GM23338 (cell line): ENCODE data around the gene ELOB. TPM values are rescaled to one million over a fixed set of nuclear protein-coding genes. Genes with fewer than 3 reads are reported as not detected.

Experiments used
- ATAC-seq: fragments of 200-7000 bp; cut with Tn5 transposase; 3 replicates; pipeline ENCODE4 v1.9.1; 2020
- DNase-seq: peaks from one replicate; pipeline ENCODE4 v3.0.0-alpha.2; 2015; ENCODE audit warnings: low spot score
- H2AFZ ChIP-seq: fragments of 200-600 bp; sonication (generic); 2 replicates; pipeline ENCODE4 v1.8.0; 2016; ENCODE audit warnings: antibody characterized with exemption, mild to moderate bottlenecking, moderate library complexity
- H3F3A ChIP-seq: fragments of 200-600 bp; sonication (generic); replicated peaks from 2 replicates; pipeline ENCODE4 v1.8.0; 2017; ENCODE audit warnings: antibody characterized with exemption, mixed run types, low read depth
- H3K27ac ChIP-seq: fragments of 200-600 bp; sonication (generic); 2 replicates; pipeline ENCODE4 v1.6.1; 2016; ENCODE audit warnings: low read depth
- H3K27me3 ChIP-seq: fragments of 200-600 bp; sonication (generic); 2 replicates; pipeline ENCODE4 v1.8.0; 2016; ENCODE audit warnings: mild to moderate bottlenecking, mixed run types, moderate library complexity; ENCODE audit not compliant: insufficient read depth
- H3K36me3 ChIP-seq: fragments of 200-600 bp; sonication (generic); 2 replicates; pipeline ENCODE4 v1.8.0; 2016; ENCODE audit warnings: mild to moderate bottlenecking; ENCODE audit not compliant: insufficient read depth
- H3K4me1 ChIP-seq: fragments of 200-600 bp; sonication (generic); 2 replicates; pipeline ENCODE4 v1.8.0; 2016; ENCODE audit warnings: mild to moderate bottlenecking, moderate library complexity; ENCODE audit not compliant: insufficient read depth
- H3K4me2 ChIP-seq: fragments of 200-600 bp; sonication (generic); 2 replicates; pipeline ENCODE4 v1.7.1; 2017; ENCODE audit warnings: mixed run types
- H3K4me3 ChIP-seq: fragments of 200-600 bp; sonication (generic); 2 replicates; pipeline ENCODE4 v1.6.1; 2016; ENCODE audit warnings: mixed run types
- H3K79me2 ChIP-seq: fragments of 200-600 bp; sonication (generic); replicated peaks from 2 replicates; pipeline ENCODE4 v1.8.0; 2017; ENCODE audit warnings: mild to moderate bottlenecking; ENCODE audit not compliant: insufficient read depth
- H3K9me2 ChIP-seq: fragments of 200-600 bp; sonication (generic); 2 replicates; pipeline ENCODE4 v1.8.0; 2017; ENCODE audit not compliant: insufficient read depth
- H4K20me1 ChIP-seq: fragments of 200-600 bp; sonication (generic); replicated peaks from 2 replicates; pipeline ENCODE4 v1.8.0; 2017; ENCODE audit warnings: mild to moderate bottlenecking; ENCODE audit not compliant: insufficient read depth
- H3K27ac Mint-ChIP-seq: 2 replicates; pipeline ENCODE4 v1.8.0; 2020; ENCODE audit warnings: inconsistent platforms, mild to moderate bottlenecking, moderate library complexity, mixed read lengths
- H3K27me3 Mint-ChIP-seq: 3 replicates; pipeline ENCODE4 v1.8.0; 2022; ENCODE audit warnings: low read depth, mild to moderate bottlenecking, moderate library complexity, mixed read lengths, inconsistent platforms; ENCODE audit not compliant: insufficient read depth, poor library complexity
- H3K36me3 Mint-ChIP-seq: 3 replicates; pipeline ENCODE4 v1.8.0; 2021; ENCODE audit warnings: low read depth, mild to moderate bottlenecking, inconsistent platforms, moderate library complexity, mixed read lengths
- H3K4me1 Mint-ChIP-seq: 3 replicates; pipeline ENCODE4 v1.8.0; 2020; ENCODE audit warnings: mild to moderate bottlenecking, inconsistent platforms, mixed read lengths
- H3K4me3 Mint-ChIP-seq: 3 replicates; pipeline ENCODE4 v1.8.0; 2021; ENCODE audit warnings: moderate library complexity, mild to moderate bottlenecking, inconsistent platforms, mixed read lengths
- H3K9me3 Mint-ChIP-seq: 3 replicates; pipeline ENCODE4 v1.8.0; 2020; ENCODE audit warnings: moderate library complexity, mild to moderate bottlenecking, inconsistent platforms, mixed read lengths
- EZH2 ChIP-seq: fragments of 200-600 bp; sonication (generic); IDR thresholded peaks from one replicate; pipeline ENCODE4 v1.8.0; 2017; ENCODE audit warnings: antibody characterized with exemption, mild to moderate bottlenecking, low read depth; ENCODE audit not compliant: unreplicated experiment
- EZH2phosphoT487 ChIP-seq: fragments of 200-600 bp; sonication (generic); IDR thresholded peaks from one replicate; pipeline ENCODE4 v1.8.1; 2018; ENCODE audit warnings: antibody characterized with exemption; ENCODE audit not compliant: unreplicated experiment
- JUNB ChIP-seq: IDR thresholded peaks from one replicate; pipeline ENCODE4 v1.6.1; 2016; ENCODE audit warnings: antibody characterized with exemption; ENCODE audit not compliant: unreplicated experiment
- NANOG ChIP-seq: IDR thresholded peaks from 2 replicates; pipeline ENCODE4 v1.6.1; 2016; ENCODE audit warnings: antibody characterized with exemption, borderline replicate concordance
- POLR2AphosphoS5 ChIP-seq: IDR thresholded peaks from 2 replicates; pipeline ENCODE4 v1.6.1; 2016; ENCODE audit warnings: antibody characterized with exemption, low read depth
- STAT1 ChIP-seq: IDR thresholded peaks from one replicate; pipeline ENCODE4 v1.6.1; 2016; ENCODE audit warnings: antibody characterized with exemption; ENCODE audit not compliant: unreplicated experiment
- ZNF114 ChIP-seq: fragments of 250-450 bp; sonication (Bioruptor Pico); IDR thresholded peaks from 2 replicates; pipeline ENCODE4 v1.5.0; 2020; ENCODE audit warnings: mild to moderate bottlenecking, moderate library complexity
- ZNF331 ChIP-seq: fragments of 250-450 bp; sonication (Bioruptor Pico); IDR thresholded peaks from 2 replicates; pipeline ENCODE4 v1.5.0; 2020; ENCODE audit warnings: low read depth, mild to moderate bottlenecking, moderate library complexity
- polyA plus RNA-seq: library from polyadenylated mRNA; unstranded; fragments of >200 nt; fragmentation: Nextera tagmentation; extraction: Ambion mirVana; gene quantifications from 2 replicates; pipeline ENCODE4 v1.2.1, GENCODE V29; 2016
- total RNA-seq: library from RNA; depleted of rRNA; stranded (reverse); fragments of >200 nt; shearing (Covaris generic); gene quantifications from 2 replicates; pipeline ENCODE4 v1.2.3, GENCODE V29; 2014
- TF ChIP-seq, protein P1 (sequence below), 2 experiments: fragments of 200-600 bp in 1 of 2; sonication (generic) in 1 of 2; conservative IDR thresholded peaks; 2 replicates each; pipeline versions ENCODE4 v1.5.1 to v1.6.1; 2016 to 2017; ENCODE audit warnings: antibody characterized with exemption in 2 of 2, low read depth in 2 of 2, mild to moderate bottlenecking in 2 of 2, moderate library complexity in 1 of 2
- TF ChIP-seq, protein P2 (sequence below): IDR thresholded peaks from 2 replicates; pipeline ENCODE4 v1.6.1; 2016; ENCODE audit warnings: antibody characterized with exemption
- TF ChIP-seq, protein P3 (sequence below): IDR thresholded peaks from one replicate; pipeline ENCODE4 v1.6.1; 2018; ENCODE audit warnings: antibody characterized with exemption; ENCODE audit not compliant: unreplicated experiment

Gene ELOB
- total and polyA plus RNA-seq, 2 experiments from 2014 or later, result 278 to 756 TPM

DNA sequence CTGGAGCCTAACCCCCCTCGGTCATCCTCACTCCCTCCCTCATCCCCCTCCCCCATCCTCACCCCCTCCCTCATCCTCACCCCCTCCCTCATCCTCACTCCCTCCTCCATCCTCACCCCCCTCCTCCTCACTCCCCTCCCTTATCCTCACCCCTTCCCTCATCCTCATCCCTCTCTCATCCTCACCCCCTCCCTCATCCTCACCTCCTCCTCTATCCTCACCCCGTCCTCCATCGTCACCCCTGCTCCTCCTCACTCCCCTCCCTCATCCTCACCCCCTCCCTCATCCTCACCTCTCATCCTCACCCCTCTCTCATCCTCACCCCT is 9.7 kb upstream of the ELOB start (continued):
- TF ChIP-seq, protein P1, sequence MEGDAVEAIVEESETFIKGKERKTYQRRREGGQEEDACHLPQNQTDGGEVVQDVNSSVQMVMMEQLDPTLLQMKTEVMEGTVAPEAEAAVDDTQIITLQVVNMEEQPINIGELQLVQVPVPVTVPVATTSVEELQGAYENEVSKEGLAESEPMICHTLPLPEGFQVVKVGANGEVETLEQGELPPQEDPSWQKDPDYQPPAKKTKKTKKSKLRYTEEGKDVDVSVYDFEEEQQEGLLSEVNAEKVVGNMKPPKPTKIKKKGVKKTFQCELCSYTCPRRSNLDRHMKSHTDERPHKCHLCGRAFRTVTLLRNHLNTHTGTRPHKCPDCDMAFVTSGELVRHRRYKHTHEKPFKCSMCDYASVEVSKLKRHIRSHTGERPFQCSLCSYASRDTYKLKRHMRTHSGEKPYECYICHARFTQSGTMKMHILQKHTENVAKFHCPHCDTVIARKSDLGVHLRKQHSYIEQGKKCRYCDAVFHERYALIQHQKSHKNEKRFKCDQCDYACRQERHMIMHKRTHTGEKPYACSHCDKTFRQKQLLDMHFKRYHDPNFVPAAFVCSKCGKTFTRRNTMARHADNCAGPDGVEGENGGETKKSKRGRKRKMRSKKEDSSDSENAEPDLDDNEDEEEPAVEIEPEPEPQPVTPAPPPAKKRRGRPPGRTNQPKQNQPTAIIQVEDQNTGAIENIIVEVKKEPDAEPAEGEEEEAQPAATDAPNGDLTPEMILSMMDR (conservative IDR thresholded peaks at IDR 0.05; ENCODE audit: low read depth in 2 of 2), result no peak
- TF ChIP-seq, protein P2, sequence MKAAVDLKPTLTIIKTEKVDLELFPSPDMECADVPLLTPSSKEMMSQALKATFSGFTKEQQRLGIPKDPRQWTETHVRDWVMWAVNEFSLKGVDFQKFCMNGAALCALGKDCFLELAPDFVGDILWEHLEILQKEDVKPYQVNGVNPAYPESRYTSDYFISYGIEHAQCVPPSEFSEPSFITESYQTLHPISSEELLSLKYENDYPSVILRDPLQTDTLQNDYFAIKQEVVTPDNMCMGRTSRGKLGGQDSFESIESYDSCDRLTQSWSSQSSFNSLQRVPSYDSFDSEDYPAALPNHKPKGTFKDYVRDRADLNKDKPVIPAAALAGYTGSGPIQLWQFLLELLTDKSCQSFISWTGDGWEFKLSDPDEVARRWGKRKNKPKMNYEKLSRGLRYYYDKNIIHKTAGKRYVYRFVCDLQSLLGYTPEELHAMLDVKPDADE, result no peak

DNA sequence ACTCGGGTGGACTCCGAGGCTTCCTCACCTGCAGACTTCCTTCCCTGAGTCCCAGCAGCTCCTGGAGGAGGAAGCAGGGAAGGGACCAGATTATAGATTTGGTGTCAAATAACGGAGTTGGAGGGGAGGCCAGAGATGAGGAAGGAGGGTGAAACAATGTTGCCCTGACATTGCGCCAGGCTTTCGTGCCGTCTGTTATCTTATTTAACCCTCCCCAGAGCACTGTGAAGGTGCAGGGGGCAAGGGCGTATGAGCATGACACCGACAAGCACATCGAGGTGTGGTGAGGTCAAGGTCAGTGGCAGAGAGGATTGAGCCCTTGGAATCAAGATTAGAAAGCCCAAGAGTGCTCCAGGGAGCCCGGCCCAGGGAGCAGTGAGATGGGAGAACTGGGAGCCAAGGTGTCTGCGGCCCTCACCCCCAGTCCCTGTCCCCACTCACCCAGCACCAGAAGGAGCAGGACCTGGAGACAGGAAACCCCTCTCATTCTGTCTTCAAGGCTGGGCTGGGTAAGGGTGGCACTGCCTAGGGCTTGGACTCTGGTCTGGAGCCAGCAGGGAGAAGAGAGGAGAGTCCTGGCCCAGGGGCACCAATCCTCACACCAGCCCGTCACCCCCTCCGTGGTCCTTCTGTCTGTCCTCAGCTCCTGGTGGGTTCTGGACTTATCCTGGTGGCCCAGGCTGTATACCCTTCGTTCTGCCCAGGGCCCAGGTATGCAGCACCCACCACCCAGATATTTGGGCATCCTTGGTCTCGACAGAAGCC is 9.2 kb upstream of the ELOB start:
- Histone ChIP-seq H3K4me1 (no peaks in the 10 kb centered on the region), H4K20me1 (no peaks in the 10 kb centered on the region), H3F3A (0 out of 2 replicates have a peak, but pooled peaks cover 3% of the 10 kb centered on the region), H3K4me2 (peak overlapping the region; percentile 80), H3K79me2 (no peaks in the 10 kb centered on the region), H3K4me3 (peak overlapping the region; percentile 61; the same call in 1 of the 2 replicates), H3K36me3 (no peaks in the 10 kb centered on the region), H3K27ac (no peak overlapping the region), H2AFZ (peak overlapping the region; percentile 97; the same call in 1 of the 2 replicates), H3K27me3 (peaks cover 29% of the 10 kb centered on the region), H3K9me2 (no peaks in the 10 kb centered on the region)
- no peak; the same call in 2 of the 3 replicates for ATAC-seq
- peaks cover 3% of the 10 kb centered on the region for H3K4me1 Mint-ChIP-seq
- H3K27ac Mint-ChIP-seq, result no peak overlapping the region
- H3K4me3 Mint-ChIP-seq, result no peak overlapping the region
- no peaks in the 10 kb centered on the region; the same call in 2 of the 3 replicates for H3K9me3 Mint-ChIP-seq
- H3K36me3 Mint-ChIP-seq, result no peaks in the 10 kb centered on the region
- peaks cover 31% of the 10 kb centered on the region for H3K27me3 Mint-ChIP-seq
- no peak for DNase-seq
- TF ChIP-seq STAT1, result no peak
- no peak for TF ChIP-seq EZH2
- no peak for TF ChIP-seq ZNF114 (CRISPR knock-in tag)
- TF ChIP-seq, protein P2, result no peak
- no peak for TF ChIP-seq ZNF331 (CRISPR knock-in tag)
- TF ChIP-seq, protein P1 (conservative IDR thresholded peaks at IDR 0.05; ENCODE audit: low read depth in 2 of 2), result no peak
- TF ChIP-seq, protein P3, sequence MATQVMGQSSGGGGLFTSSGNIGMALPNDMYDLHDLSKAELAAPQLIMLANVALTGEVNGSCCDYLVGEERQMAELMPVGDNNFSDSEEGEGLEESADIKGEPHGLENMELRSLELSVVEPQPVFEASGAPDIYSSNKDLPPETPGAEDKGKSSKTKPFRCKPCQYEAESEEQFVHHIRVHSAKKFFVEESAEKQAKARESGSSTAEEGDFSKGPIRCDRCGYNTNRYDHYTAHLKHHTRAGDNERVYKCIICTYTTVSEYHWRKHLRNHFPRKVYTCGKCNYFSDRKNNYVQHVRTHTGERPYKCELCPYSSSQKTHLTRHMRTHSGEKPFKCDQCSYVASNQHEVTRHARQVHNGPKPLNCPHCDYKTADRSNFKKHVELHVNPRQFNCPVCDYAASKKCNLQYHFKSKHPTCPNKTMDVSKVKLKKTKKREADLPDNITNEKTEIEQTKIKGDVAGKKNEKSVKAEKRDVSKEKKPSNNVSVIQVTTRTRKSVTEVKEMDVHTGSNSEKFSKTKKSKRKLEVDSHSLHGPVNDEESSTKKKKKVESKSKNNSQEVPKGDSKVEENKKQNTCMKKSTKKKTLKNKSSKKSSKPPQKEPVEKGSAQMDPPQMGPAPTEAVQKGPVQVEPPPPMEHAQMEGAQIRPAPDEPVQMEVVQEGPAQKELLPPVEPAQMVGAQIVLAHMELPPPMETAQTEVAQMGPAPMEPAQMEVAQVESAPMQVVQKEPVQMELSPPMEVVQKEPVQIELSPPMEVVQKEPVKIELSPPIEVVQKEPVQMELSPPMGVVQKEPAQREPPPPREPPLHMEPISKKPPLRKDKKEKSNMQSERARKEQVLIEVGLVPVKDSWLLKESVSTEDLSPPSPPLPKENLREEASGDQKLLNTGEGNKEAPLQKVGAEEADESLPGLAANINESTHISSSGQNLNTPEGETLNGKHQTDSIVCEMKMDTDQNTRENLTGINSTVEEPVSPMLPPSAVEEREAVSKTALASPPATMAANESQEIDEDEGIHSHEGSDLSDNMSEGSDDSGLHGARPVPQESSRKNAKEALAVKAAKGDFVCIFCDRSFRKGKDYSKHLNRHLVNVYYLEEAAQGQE, result no peak
- TF ChIP-seq POLR2AphosphoS5, result no peak
- TF ChIP-seq JUNB, result no peak
- no peak for TF ChIP-seq NANOG
- TF ChIP-seq EZH2phosphoT487, result no peak
